ENCODE results near the gene ARHGAP27.
"Not testable (repeated sequence)": the region's sequence is repeated elsewhere in the genome, so short reads cannot be mapped to it uniquely, and the experiment has no call there.

ARHGAP27 gene

DNA sequence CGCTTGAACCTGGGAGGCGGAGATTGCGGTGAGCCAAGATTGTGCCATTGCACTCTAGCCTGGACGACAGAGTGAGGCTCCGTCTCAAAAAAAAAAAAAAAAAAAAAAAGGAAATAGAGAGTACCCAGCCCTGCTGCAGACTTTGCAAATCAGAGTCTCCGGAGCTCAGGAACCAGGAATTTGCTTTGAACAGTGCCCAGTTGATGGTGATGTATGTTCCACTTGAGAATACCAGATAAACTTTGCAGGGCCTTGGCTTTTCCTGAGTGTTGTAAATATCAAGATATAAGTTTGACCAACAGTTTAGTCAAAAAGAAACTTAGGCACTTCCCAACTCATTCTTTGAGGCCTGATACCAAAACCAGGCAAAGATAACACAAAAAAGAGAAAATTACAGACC, 85.2 kb downstream of the ARHGAP27 start:
- no peak for DNase-seq

DNA sequence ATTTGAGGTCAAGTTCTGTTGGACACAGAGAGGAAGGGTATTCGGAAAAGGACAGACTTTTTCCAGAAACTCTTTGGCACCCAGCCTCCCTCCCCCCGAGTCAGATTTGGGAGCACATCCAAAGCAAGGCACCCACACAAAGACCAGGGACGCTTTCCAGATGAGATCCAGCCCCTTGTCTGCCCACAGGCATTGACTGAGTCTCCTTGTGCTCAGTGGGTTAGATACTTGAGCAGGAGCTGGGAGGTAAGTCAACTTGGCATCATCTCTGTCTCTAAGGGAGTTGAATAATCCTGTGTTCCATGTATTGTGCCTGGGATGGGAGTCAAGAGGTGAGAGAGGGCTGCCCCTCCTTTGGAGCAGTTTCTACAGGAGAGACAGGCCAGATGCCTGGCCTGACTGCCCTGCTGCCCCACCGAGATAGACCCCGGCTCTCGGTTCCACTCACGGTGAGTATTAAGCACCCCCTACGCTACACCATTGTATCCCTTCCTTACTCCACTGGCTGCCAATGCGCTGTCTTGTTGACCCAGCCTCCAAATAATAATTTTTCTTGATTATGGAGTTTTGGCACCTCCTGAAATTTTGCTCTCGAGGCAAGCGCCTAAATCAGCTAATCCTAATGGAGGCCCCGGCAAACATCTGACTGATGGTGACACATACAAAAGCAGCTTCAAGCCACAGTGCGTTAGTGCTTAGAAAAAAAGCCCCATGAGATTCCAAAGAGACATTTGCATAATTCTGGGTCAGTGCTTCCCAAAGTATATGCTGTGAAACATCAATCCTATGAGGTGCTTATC, 86.3 kb downstream of the ARHGAP27 start:
- no peak for DNase-seq

DNA sequence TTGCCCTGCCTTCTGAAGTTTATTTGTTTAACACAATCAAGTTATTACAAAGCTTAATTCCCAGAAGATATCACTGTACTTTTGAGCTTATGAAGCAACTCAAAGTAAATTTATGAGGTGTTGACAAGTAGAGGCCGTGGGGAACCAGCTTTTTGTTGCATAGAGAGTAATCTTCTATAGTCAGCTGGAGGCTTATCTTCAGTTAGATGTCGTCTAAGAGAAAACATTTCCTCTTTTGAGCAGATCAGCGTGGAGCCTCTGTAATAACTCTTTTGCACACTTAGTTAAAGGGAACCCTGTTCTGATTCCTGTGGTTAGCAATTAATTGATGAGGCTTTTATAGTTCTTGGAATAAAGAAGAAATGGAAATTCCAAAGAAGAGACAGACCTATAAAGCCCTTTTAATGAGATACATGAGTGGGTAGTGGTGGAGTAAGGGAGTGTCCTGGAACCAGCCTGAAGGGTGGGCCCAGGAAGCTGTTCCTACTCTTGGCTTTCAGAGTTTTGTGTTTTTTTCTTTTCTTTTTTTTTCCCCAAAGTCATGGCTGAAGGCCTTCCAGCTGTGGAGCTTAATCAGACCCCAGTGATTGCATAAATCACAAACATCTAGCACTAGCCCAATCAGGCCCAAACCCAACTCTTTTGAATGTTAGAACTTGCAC, 87.0 kb downstream of the ARHGAP27 start:
- no peak for DNase-seq

DNA sequence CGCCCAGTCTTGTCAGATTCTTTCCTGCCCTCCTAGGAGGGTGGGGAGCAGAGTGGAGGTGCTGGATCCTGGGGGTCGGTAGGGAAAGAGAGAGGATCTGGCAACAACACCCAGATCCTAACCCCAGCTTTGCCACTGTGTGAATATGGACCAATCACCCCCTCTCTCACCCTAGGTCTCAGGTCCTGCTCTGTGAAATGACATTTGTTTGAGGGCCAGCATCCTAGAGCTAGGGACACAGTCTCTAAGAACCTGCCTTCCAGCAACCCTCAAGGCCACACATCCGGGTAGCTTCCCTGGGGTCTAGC, 87.5 kb downstream of the ARHGAP27 start:
- no peak for DNase-seq

DNA sequence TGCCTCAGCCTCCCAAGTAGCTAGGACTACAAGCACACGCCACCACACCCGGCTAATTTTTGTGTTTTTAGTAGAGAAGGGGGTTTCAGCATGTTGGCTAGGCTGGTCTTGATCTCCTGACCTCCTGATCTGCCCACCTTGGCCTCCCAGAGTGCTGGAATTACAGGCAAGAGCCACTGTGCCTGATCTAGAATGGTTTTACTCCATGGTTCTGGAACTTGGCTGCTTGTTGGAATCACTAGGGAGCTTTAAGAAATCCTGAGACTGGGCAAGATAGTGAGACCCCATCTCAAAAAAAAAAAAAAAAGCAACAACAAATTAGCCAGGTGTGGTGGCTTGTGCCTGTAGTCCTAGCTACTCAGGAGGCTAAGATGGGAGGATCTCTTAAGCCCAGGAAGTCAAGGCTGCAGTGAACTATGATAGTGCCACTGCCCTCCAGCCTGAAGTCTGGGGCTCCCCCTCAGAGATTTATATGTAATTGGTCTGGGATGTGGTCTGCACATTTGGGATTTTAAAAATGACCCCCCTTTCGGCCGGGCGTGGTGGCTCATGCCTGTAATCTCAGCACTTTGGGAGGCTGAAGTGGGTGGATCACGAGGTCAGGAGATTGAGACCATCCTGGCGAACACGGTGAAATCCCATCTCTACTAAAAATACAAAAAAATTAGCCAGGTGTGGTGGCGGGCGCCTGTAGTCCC, 88.6 kb downstream of the ARHGAP27 start:
- not testable (repeated sequence) for DNase-seq

Data from activated CD4-positive, alpha-beta T cell treated with anti-CD3 and anti-CD28 coated beads for 4 hours (primary cell).